HG02610 (cell line): Measurements from ENCODE around the gene TEX48.

Experiments used
- ATAC-seq: cut with Tn5 transposase; IDR thresholded peaks from one replicate; pipeline ENCODE4 v1.9.1; 2021; ENCODE audit warnings: mild to moderate bottlenecking, moderate library complexity; ENCODE audit not compliant: unreplicated experiment

Gene TEX48

GRCh38 chr9:114626415-114627020 is 55.5 kb downstream of the TEX48 start:
- no peak for ATAC-seq

GRCh38 chr9:114624677-114625076 is 57.3 kb downstream of the TEX48 start:
- no peak for ATAC-seq

- no peak for ATAC-seq
Measured at GRCh38 chr9:114621975-114622609, 59.9 kb downstream of the TEX48 start.

GRCh38 chr9:114621561-114621960 is 60.4 kb downstream of the TEX48 start:
- ATAC-seq: no peak

GRCh38 chr9:114619191-114619761 is 62.7 kb downstream of the TEX48 start:
- ATAC-seq: peak; percentile 54

- ATAC-seq: peak; percentile 65
Measured at GRCh38 chr9:114616684-114617520, 65.1 kb downstream of the TEX48 start.
